Liver (tissue), 9 donors: ENCODE measurements around the gene PPIE. TPM values are rescaled to one million over a fixed set of nuclear protein-coding genes. Genes with fewer than 3 reads are reported as not detected.

Experiments
- DNase-seq: peaks from one replicate; pipeline ENCODE4 v3.0.0-alpha.2; 2017; ENCODE audit warnings: low spot score
- H3K27ac ChIP-seq, 2 donors: one replicate each; pipeline ENCODE4 v1.7.0; 2013; ENCODE audit warnings: inconsistent platforms in 2 of 2, low read length in 2 of 2, control low read depth in 1 of 2, low read depth in 1 of 2, mild to moderate bottlenecking in 1 of 2
- H3K27me3 ChIP-seq, 4 donors: one replicate each; pipeline versions ENCODE4 v1.6.1 to v1.7.0; 2013; ENCODE audit warnings: low read length in 3 of 4, inconsistent platforms in 1 of 4, mild to moderate bottlenecking in 1 of 4, moderate library complexity in 1 of 4; ENCODE audit not compliant: control insufficient read depth in 4 of 4, insufficient read depth in 4 of 4
- H3K36me3 ChIP-seq, 4 donors: one replicate each; pipeline versions ENCODE4 v1.6.1 to v1.7.0; 2013; ENCODE audit warnings: low read length in 3 of 4, mild to moderate bottlenecking in 3 of 4, low read depth in 1 of 4, moderate library complexity in 1 of 4; ENCODE audit not compliant: control insufficient read depth in 4 of 4, insufficient read depth in 3 of 4
- H3K4me1 ChIP-seq, 4 donors: one replicate each; pipeline versions ENCODE4 v1.6.1 to v1.7.0; 2013; ENCODE audit warnings: low read length in 3 of 4, mild to moderate bottlenecking in 3 of 4, moderate library complexity in 1 of 4; ENCODE audit not compliant: control insufficient read depth in 4 of 4, insufficient read depth in 4 of 4
- H3K4me3 ChIP-seq, 3 donors: one replicate each; pipeline versions ENCODE4 v1.6.1 to v1.7.0; 2013; ENCODE audit warnings: low read length in 3 of 3, control low read depth in 1 of 3, low read depth in 1 of 3, mild to moderate bottlenecking in 1 of 3
- H3K9ac ChIP-seq, 2 donors: one replicate each; pipeline ENCODE4 v1.7.0; 2013; ENCODE audit warnings: low read length in 2 of 2, mild to moderate bottlenecking in 2 of 2, moderate library complexity in 2 of 2, control low read depth in 1 of 2, low read depth in 1 of 2
- H3K9me3 ChIP-seq, 4 donors: one replicate each; pipeline versions ENCODE4 v1.6.1 to v1.7.0; 2013; ENCODE audit warnings: low read length in 3 of 4; ENCODE audit not compliant: control insufficient read depth in 4 of 4
- ATF3 ChIP-seq: IDR thresholded peaks from 2 replicates; pipeline ENCODE4 v1.6.1; 2016; ENCODE audit warnings: antibody characterized with exemption
- CTCF ChIP-seq: fragments of 150-350 bp; IDR thresholded peaks from 2 replicates; pipeline ENCODE4 v1.5.1; 2017; ENCODE audit warnings: improper control_type of control experiment, low read depth, low read length; ENCODE audit not compliant: missing input control
- EGR1 ChIP-seq, 2 donors: IDR thresholded peaks; 2 replicates each; pipeline ENCODE4 v1.6.1; 2016 to 2018; ENCODE audit warnings: antibody characterized with exemption in 2 of 2, low read depth in 2 of 2
- FOXA1 ChIP-seq: IDR thresholded peaks from 2 replicates; pipeline ENCODE4 v1.6.1; 2016; ENCODE audit warnings: antibody characterized with exemption
- GABPA ChIP-seq, 2 donors: IDR thresholded peaks in 1 of 2; conservative IDR thresholded peaks in 1 of 2; 2 replicates each; pipeline ENCODE4 v1.6.1; 2016; ENCODE audit warnings: antibody characterized with exemption in 2 of 2, mild to moderate bottlenecking in 1 of 2, moderate library complexity in 1 of 2
- HNF4G ChIP-seq: IDR thresholded peaks from 2 replicates; pipeline ENCODE4 v1.6.1; 2016; ENCODE audit warnings: antibody characterized with exemption
- JUND ChIP-seq, 2 donors: IDR thresholded peaks; 2 replicates each; pipeline ENCODE4 v1.6.1; 2016; ENCODE audit warnings: antibody characterized with exemption in 2 of 2
- MAX ChIP-seq: IDR thresholded peaks from 2 replicates; pipeline ENCODE4 v1.6.1; 2016; ENCODE audit warnings: antibody characterized with exemption
- NR2F2 ChIP-seq: IDR thresholded peaks from 2 replicates; pipeline ENCODE4 v1.6.1; 2016; ENCODE audit warnings: antibody characterized with exemption
- RAD21 ChIP-seq, 2 donors: IDR thresholded peaks; 2 replicates each; pipeline ENCODE4 v1.6.1; 2016; ENCODE audit warnings: antibody characterized with exemption in 2 of 2, mild to moderate bottlenecking in 2 of 2
- REST ChIP-seq: IDR thresholded peaks from 2 replicates; pipeline ENCODE4 v1.6.1; 2016; ENCODE audit warnings: antibody characterized with exemption, mild to moderate bottlenecking
- RXRA ChIP-seq, 2 donors: IDR thresholded peaks; 2 replicates each; pipeline ENCODE4 v1.6.1; 2017 to 2018; ENCODE audit warnings: antibody characterized with exemption in 2 of 2, mild to moderate bottlenecking in 1 of 2
- SP1 ChIP-seq: IDR thresholded peaks from 2 replicates; pipeline ENCODE4 v1.6.1; 2018; ENCODE audit warnings: antibody characterized with exemption, mild to moderate bottlenecking
- TAF1 ChIP-seq: conservative IDR thresholded peaks from 2 replicates; pipeline ENCODE4 v1.6.1; 2016; ENCODE audit warnings: antibody characterized with exemption, mild to moderate bottlenecking
- YY1 ChIP-seq: IDR thresholded peaks from 2 replicates; pipeline ENCODE4 v1.6.1; 2016; ENCODE audit warnings: antibody characterized with exemption, mild to moderate bottlenecking
- ZBTB33 ChIP-seq: IDR thresholded peaks from 2 replicates; pipeline ENCODE4 v1.6.1; 2016; ENCODE audit warnings: antibody characterized with exemption
- WGBS: extraction: QIAGEN DNeasy Blood & Tissue Kit; methylation state at CpG from one replicate; pipeline ENCODE4 v1.1.7; 2013; 5-methylcytosine and 5-hydroxymethylcytosine counted together
- polyA plus RNA-seq, 2 donors: library from polyadenylated mRNA; stranded (reverse) in 1 of 2; unstranded in 1 of 2; fragments of 200-250 nt in 1 of 2; fragments of >200 nt in 1 of 2; fragmentation: Nextera tagmentation in 1 of 2; extraction: Ambion mirVana in 1 of 2; gene quantifications; one replicate each; pipeline versions ENCODE4 v1.2.1 to v1.2.3, GENCODE V29; 2013 to 2015
- total RNA-seq, 2 donors: library from RNA; depleted of rRNA; stranded (reverse); fragments of >200 nt; gene quantifications; one replicate each; pipeline ENCODE4 v1.2.3, GENCODE V29; 2014
- donor health status: healthy.
- donor health status: healthy.
- donor health status: healthy.
- donor health status: healthy.
- donor health status: healthy.

The PPIE gene
- total and polyA plus RNA-seq, 4 donors = 15.5 to 23.6 (median 19.2) TPM

GRCh38 chr1:39733161-39733560 lies 5.5 kb upstream of the PPIE start (continued):
- TF ChIP-seq ZBTB33 (no peak), JUND (IDR thresholded peaks at IDR 0.05) (no peak), NR2F2 (no peak), MAX (no peak), RXRA (IDR thresholded peaks at IDR 0.05) (no peak)

- Histone ChIP-seq H3K4me3 (no peak overlapping the region), H3K36me3 (peaks cover 0 to 1% (median 0%) of the 10 kb centered on the region in 4 donors), H3K27ac (no peak overlapping the region), H3K9me3 (no peaks in the 10 kb centered on the region), H3K9ac (no peak overlapping the region), H3K4me1 (peaks cover 4 to 16% (median 12%) of the 10 kb centered on the region in 4 donors), H3K27me3 (peaks cover 0 to 6% (median 0%) of the 10 kb centered on the region in 4 donors)
- TF ChIP-seq MAX = no peak
- TF ChIP-seq TAF1 = no peak
- no peak for TF ChIP-seq JUND (IDR thresholded peaks at IDR 0.05)
- TF ChIP-seq CTCF = no peak
- TF ChIP-seq EGR1 (IDR thresholded peaks at IDR 0.05; ENCODE audit: low read depth in 2 of 2) = no peak
- no peak for TF ChIP-seq NR2F2
- no peak for TF ChIP-seq ZBTB33
- TF ChIP-seq GABPA (IDR thresholded peaks at IDR 0.05 in 1 of 2, conservative IDR thresholded peaks at IDR 0.05 in 1 of 2) = no peak
- no peak for TF ChIP-seq RXRA (IDR thresholded peaks at IDR 0.05)
- TF ChIP-seq REST = no peak
- TF ChIP-seq YY1 = no peak
- TF ChIP-seq FOXA1 = no peak
- no peak for TF ChIP-seq HNF4G
- no peak for TF ChIP-seq ATF3
- no peak for TF ChIP-seq RAD21 (IDR thresholded peaks at IDR 0.05)
- no peak for TF ChIP-seq SP1
- DNase-seq = no peak
- 65% methylated on average over 3 of the region's 3 CpGs for WGBS
These were observed 3.0 kb upstream of the PPIE start for GRCh38 chr1:39735731-39736130.
